ENCODE results near the gene HPGD.

The HPGD gene

DNA sequence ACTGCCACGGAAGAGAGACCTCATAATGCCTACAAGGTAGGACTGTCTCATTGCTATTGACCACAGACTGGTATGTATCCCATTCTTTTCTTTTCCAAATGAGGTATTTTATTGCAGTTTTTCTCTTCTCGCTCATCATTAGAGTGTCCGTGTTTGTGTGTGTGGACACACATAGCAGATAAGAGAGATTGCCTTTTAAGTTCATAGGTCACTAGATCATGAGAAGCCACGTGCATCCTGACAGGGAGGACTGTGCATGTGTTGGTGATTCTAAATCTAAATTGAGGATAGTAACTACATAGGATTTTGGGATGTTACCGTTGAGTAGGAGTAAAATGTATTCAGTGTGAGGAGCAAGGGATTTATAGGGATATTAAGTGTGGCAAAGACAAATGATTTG is 37.3 kb downstream of the HPGD start:
- no peak for DNase-seq
- Histone ChIP-seq H3K4me3 (ENCODE audit: low read length) (no peak overlapping the region), H3K27ac (ENCODE audit: low read length) (no peak overlapping the region), H3K9me3 (replicated peaks; ENCODE audit: insufficient read depth, low read length) (no peaks in the 10 kb centered on the region), H3K36me3 (replicated peaks; ENCODE audit: insufficient read depth, low read length) (no peaks in the 10 kb centered on the region), H3F3A (ENCODE audit: insufficient read depth, low read length) (no peaks in the 10 kb centered on the region), H3K9me2 (replicated peaks; ENCODE audit: insufficient read depth, low read length) (no peaks in the 10 kb centered on the region), H2AFZ (ENCODE audit: low read length) (no peak overlapping the region), H3K4me1 (ENCODE audit: low read length) (no peaks in the 10 kb centered on the region), H3K79me2 (ENCODE audit: low read length) (no peaks in the 10 kb centered on the region), H3K4me2 (ENCODE audit: low read depth, low read length) (no peak overlapping the region), H4K20me1 (ENCODE audit: insufficient read depth, low read length) (no peaks in the 10 kb centered on the region), H3K9ac (ENCODE audit: low read length) (no peak overlapping the region), H3K27me3 (replicated peaks; ENCODE audit: insufficient read depth, low read length) (no peaks in the 10 kb centered on the region)
- TF ChIP-seq EZH2phosphoT487 (IDR thresholded peaks at IDR 0.05; ENCODE audit: low read length) = no peak

GRCh38 chr4:174483792-174484191 is 38.5 kb downstream of the HPGD start:
- no peak overlapping the region for H3K4me3 ChIP-seq (ENCODE audit: low read length)
- DNase-seq = no peak
- H3K9me2 ChIP-seq (replicated peaks; ENCODE audit: insufficient read depth, low read length) = no peaks in the 10 kb centered on the region
- no peak overlapping the region for H2AFZ ChIP-seq (ENCODE audit: low read length)
- no peaks in the 10 kb centered on the region for H4K20me1 ChIP-seq (ENCODE audit: insufficient read depth, low read length)
- H3K36me3 ChIP-seq (replicated peaks; ENCODE audit: insufficient read depth, low read length) = no peaks in the 10 kb centered on the region
- TF ChIP-seq EZH2 (optimal IDR thresholded peaks at IDR 0.05; ENCODE audit: low read depth, low read length) (no peak), EZH2phosphoT487 (IDR thresholded peaks at IDR 0.05; ENCODE audit: low read length) (no peak)
- TF ChIP-seq, protein P1, sequence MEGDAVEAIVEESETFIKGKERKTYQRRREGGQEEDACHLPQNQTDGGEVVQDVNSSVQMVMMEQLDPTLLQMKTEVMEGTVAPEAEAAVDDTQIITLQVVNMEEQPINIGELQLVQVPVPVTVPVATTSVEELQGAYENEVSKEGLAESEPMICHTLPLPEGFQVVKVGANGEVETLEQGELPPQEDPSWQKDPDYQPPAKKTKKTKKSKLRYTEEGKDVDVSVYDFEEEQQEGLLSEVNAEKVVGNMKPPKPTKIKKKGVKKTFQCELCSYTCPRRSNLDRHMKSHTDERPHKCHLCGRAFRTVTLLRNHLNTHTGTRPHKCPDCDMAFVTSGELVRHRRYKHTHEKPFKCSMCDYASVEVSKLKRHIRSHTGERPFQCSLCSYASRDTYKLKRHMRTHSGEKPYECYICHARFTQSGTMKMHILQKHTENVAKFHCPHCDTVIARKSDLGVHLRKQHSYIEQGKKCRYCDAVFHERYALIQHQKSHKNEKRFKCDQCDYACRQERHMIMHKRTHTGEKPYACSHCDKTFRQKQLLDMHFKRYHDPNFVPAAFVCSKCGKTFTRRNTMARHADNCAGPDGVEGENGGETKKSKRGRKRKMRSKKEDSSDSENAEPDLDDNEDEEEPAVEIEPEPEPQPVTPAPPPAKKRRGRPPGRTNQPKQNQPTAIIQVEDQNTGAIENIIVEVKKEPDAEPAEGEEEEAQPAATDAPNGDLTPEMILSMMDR (IDR thresholded peaks at IDR 0.05; ENCODE audit: low read length) = no peak
- no peak overlapping the region for H3K27ac ChIP-seq (ENCODE audit: low read length)
- no peaks in the 10 kb centered on the region for H3K79me2 ChIP-seq (ENCODE audit: low read length)
- H3K9ac ChIP-seq (ENCODE audit: low read length) = no peak overlapping the region
- no peaks in the 10 kb centered on the region for H3K27me3 ChIP-seq (replicated peaks; ENCODE audit: insufficient read depth, low read length)
- H3K9me3 ChIP-seq (replicated peaks; ENCODE audit: insufficient read depth, low read length) = no peaks in the 10 kb centered on the region
- no peak overlapping the region for H3K4me2 ChIP-seq (ENCODE audit: low read depth, low read length)
- H3K4me1 ChIP-seq (ENCODE audit: low read length) = no peaks in the 10 kb centered on the region
- H3F3A ChIP-seq (ENCODE audit: insufficient read depth, low read length) = no peaks in the 10 kb centered on the region

- Histone ChIP-seq H3K36me3 (replicated peaks; ENCODE audit: insufficient read depth, low read length) (no peaks in the 10 kb centered on the region), H3K9ac (ENCODE audit: low read length) (no peak overlapping the region), H4K20me1 (ENCODE audit: insufficient read depth, low read length) (no peaks in the 10 kb centered on the region), H3K9me2 (replicated peaks; ENCODE audit: insufficient read depth, low read length) (no peaks in the 10 kb centered on the region), H3K4me1 (ENCODE audit: low read length) (no peaks in the 10 kb centered on the region), H3F3A (ENCODE audit: insufficient read depth, low read length) (no peaks in the 10 kb centered on the region), H3K4me2 (ENCODE audit: low read depth, low read length) (no peak overlapping the region), H3K4me3 (ENCODE audit: low read length) (no peak overlapping the region), H3K27ac (ENCODE audit: low read length) (no peak overlapping the region), H3K79me2 (ENCODE audit: low read length) (no peaks in the 10 kb centered on the region), H3K27me3 (replicated peaks; ENCODE audit: insufficient read depth, low read length) (no peaks in the 10 kb centered on the region), H2AFZ (ENCODE audit: low read length) (no peak overlapping the region), H3K9me3 (replicated peaks; ENCODE audit: insufficient read depth, low read length) (no peaks in the 10 kb centered on the region)
- no peak for DNase-seq
- TF ChIP-seq, protein P1 (IDR thresholded peaks at IDR 0.05; ENCODE audit: low read length) = no peak
- TF ChIP-seq EZH2phosphoT487 (IDR thresholded peaks at IDR 0.05; ENCODE audit: low read length) = no peak
- TF ChIP-seq EZH2 (optimal IDR thresholded peaks at IDR 0.05; ENCODE audit: low read depth, low read length) = no peak
Measured at GRCh38 chr4:174479140-174479539, 43.1 kb downstream of the HPGD start.

DNA sequence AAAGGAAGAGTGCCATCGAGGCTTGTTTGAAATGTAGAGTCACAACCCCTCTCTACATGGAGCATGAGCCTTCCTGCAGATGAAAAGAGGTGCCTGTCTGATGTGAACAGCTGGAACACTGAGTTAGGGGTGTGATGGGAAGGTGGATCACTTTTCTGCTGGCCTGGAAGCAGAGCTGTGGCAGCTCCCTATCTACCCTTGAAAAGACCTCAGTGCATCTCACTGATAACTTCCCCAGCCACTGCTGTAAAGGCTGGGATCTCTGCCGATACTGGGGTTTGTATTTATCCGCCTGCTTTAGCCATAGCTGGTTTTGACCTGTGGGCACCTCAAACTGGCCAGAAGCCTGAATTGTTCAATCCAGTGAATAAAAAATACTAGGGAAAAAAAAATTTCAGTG is 46.8 kb downstream of the HPGD start:
- Histone ChIP-seq H3K9ac (ENCODE audit: low read length) (no peak overlapping the region), H3K79me2 (ENCODE audit: low read length) (no peaks in the 10 kb centered on the region), H3K9me3 (replicated peaks; ENCODE audit: insufficient read depth, low read length) (no peaks in the 10 kb centered on the region), H3K4me3 (ENCODE audit: low read length) (no peak overlapping the region), H4K20me1 (ENCODE audit: insufficient read depth, low read length) (no peaks in the 10 kb centered on the region), H2AFZ (ENCODE audit: low read length) (no peak overlapping the region), H3K27ac (ENCODE audit: low read length) (no peak overlapping the region), H3K9me2 (replicated peaks; ENCODE audit: insufficient read depth, low read length) (no peaks in the 10 kb centered on the region), H3K4me2 (ENCODE audit: low read depth, low read length) (no peak overlapping the region), H3K27me3 (replicated peaks; ENCODE audit: insufficient read depth, low read length) (no peaks in the 10 kb centered on the region), H3K4me1 (ENCODE audit: low read length) (no peaks in the 10 kb centered on the region), H3K36me3 (replicated peaks; ENCODE audit: insufficient read depth, low read length) (no peaks in the 10 kb centered on the region), H3F3A (ENCODE audit: insufficient read depth, low read length) (no peaks in the 10 kb centered on the region)
- no peak for DNase-seq
- TF ChIP-seq, protein P1 (IDR thresholded peaks at IDR 0.05; ENCODE audit: low read length) = no peak
- no peak for TF ChIP-seq EZH2phosphoT487 (IDR thresholded peaks at IDR 0.05; ENCODE audit: low read length)
- TF ChIP-seq EZH2 (optimal IDR thresholded peaks at IDR 0.05; ENCODE audit: low read depth, low read length) = no peak
